Pericardium fibroblast (primary cell): Measurements from ENCODE around the gene PTPRU. TPM values are rescaled to one million over a fixed set of nuclear protein-coding genes. Genes with fewer than 3 reads are reported as not detected.

Experiments
- total RNA-seq: library from RNA; depleted of rRNA; stranded (reverse); fragments of >200 nt; gene quantifications from 2 replicates; pipeline ENCODE4 v1.2.3, GENCODE V29; 2015

Gene PTPRU
- total RNA-seq = 26.8 and 35.8 TPM in 2 replicates

DNA sequence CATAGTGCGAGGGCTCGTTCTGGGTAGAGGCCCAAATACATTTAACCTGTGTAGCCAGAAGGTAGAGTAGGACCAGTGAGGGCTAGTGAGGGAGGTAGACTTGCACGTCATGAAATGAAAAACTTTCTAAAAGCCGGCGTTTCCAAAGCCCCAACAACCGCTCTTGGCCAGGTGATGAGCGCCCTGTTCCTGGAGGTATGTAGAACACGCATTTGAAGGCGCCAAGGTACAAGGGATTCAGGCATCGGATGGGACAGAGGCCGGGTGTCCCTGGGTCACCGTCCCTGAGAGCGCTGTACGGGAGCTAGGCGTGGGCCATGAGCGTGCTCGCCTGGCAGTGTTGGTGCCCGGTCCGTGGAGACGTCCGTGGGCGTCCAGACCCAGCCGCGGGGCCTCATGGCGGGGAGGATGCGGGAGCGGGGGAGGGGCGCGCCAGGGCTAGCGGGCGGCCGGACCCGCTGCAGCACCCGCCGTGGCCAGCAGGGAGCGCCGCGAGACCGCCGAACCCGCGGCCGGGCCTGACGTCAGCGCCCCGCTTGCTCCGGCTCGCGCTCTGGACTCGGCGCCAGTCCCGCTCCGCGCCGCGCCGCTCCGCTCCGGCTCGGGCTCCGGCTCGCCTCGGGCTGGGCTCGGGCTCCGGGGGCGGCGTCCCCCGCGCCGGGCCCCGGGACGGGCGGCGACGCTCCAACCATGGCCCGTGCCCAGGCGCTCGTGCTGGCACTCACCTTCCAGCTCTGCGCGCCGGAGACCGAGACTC, at the start of gene PTPRU:
PTPRU (plus strand) TSS at position 568 of the 757 bp plus-strand sequence; CDS start at position 691, 123 bp downstream.

DNA sequence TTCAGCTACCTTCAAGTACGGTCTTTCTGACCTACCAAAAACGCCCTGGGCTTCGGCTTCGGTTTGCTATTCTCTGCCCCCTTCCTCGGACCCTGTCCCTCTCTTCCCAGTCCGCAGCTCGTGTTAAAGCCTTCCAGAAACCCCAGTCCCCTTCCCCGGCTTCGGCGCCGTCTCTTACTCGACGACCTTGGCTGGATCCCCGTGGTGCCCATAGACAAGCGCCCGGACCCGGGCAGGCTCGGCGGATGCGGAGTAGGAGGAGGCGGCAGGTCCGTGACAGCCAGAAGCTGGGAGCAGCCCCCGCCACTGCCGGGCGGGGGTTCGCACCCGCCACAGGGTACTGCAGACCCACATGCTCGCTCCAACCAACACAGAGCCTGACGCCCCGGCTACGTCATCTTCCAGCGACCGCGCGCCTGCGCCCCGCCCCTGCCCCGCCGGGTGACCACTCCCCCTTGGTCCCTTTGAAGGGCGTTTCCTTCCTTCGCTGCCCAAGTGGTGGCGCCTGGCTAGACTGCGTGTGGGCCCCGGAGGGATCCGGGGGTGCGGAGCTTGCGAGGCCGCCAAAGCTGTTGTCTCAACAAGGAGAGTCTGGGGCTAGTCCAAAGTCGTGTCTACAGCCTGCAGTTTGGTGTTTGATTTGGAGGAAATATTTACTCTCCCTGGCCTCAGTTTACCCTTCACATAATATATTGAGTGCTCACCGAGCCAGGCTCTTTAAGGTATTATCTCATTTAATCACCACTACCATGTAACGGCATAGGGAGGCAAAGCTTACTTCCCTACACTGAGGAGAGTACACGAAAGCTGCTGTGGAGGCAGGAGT, 5.6 kb upstream of the PTPRU start, which contains the start of gene MECR:
MECR (minus strand) TSS at position 382 of the 826 bp plus-strand sequence; CDS start at position 354, 28 bp downstream.

Other genes starting within 250 kb of the PTPRU start
- gene TMEM200B, start 112.6 kb upstream of the PTPRU start, total RNA-seq = 23.2 and 25.4 TPM in 2 replicates
- gene SRSF4, start 54.6 kb upstream of the PTPRU start, total RNA-seq = 35.8 and 164 TPM in 2 replicates
- 18.0 and 28.0 TPM in 2 replicates for gene MECR, start 5.6 kb upstream of the PTPRU start, total RNA-seq